HG03175 (cell line): ENCODE data around the gene FLAD1.

Source experiments
- ATAC-seq: cut with Tn5 transposase; IDR thresholded peaks from one replicate; pipeline ENCODE4 v1.9.1; 2021; ENCODE audit warnings: mild to moderate bottlenecking, moderate library complexity; ENCODE audit not compliant: unreplicated experiment

The FLAD1 gene

DNA sequence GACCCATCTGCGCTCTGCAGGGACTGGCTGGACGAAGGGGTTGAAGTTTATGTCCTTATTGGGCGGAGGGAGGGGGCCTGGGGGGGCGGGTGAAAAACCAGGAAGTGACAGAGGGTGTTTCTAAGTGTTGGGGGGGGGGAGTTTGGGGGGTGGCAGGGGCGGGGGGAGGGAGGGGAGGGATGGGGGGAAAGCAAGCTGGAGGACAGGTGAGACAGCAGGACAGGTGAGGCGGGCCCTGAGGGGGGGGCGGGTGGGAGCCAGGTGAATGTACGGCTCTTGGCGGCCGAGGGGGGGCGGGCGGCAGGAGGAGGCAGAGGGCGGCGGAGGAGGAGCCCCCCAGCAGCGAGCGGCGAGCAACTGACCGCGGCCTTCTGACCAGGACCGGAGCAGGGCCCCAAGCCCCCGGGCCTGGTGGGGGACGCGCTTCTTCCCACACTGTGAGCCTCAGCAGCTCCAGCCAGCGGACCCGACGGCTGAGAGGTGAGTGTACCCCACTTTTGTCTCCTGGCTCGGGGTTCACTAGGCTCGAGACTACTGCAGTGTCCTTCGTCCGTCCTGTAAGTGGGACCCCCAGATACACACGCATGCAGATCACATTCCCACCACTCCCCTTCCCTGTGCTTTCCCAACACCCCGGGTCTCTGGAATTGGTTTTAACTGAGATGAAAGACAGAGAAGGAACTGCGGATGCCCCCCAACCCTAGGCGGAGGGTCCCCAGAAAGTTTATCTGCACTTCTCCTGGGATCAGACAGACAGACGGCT lies 19.5 kb downstream of the FLAD1 start, which contains the start of gene ZBTB7B:
ZBTB7B (plus strand) TSS at position 339 of the 763 bp plus-strand sequence. CDS start 11,859 bp downstream, outside the sequence.
- ATAC-seq, result peak; percentile 6

DNA sequence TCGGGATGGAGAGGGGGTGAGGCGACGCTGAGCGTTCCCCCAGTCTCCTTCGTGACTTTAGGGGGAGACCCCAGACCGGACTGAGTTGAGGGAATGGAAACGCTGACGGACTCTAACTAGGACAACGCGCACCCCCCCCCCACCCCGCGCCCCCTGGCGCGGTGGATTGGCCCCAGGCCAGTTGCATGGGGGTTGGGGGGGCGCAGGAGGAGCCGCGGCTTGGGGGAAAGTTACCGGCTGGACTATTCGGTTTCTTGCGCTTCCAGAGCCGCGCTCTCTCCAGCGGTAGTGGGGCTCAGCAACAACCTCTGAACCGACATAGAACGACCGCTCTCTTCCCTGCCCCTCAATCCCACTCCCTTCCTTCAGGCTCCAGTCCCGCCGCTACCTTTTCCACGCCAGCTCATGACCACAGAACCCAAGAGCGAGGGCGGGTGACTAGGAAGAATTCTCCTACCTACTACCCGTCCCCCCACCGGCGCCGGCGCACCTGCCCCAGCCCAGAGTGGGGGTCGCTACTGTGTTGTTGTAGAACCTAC lies 20.2 kb downstream of the FLAD1 start:
- no peak for ATAC-seq

DNA sequence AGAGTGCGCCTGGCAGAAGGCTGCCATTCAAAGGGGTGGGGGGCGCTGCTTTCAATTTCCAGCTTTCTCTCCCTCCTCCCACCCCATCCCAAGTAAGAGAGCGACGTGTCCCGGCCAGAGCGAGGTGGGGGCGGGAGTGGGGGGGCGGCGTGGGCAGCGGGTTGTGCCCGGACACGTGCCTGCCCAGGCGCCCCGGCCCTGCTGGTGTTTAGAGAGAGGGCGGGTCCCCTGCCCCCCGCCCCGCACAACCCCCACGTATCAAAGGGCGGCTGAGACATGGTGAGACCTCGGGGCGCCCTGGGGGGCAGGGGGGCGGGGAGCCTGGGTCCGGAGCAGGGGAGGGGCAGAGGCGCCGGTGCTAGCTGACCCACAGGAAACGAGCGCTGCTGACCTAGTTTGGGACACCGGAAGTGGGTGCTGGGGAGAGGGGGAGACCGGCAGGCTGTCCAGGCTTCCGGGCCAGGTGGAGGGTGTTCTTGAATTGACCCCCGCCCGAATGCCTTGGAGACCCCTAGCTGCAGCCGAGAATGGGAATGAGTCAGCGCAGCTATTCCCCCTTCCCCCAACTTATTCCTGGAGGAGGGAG lies 20.7 kb downstream of the FLAD1 start:
- ATAC-seq, result no peak

DNA sequence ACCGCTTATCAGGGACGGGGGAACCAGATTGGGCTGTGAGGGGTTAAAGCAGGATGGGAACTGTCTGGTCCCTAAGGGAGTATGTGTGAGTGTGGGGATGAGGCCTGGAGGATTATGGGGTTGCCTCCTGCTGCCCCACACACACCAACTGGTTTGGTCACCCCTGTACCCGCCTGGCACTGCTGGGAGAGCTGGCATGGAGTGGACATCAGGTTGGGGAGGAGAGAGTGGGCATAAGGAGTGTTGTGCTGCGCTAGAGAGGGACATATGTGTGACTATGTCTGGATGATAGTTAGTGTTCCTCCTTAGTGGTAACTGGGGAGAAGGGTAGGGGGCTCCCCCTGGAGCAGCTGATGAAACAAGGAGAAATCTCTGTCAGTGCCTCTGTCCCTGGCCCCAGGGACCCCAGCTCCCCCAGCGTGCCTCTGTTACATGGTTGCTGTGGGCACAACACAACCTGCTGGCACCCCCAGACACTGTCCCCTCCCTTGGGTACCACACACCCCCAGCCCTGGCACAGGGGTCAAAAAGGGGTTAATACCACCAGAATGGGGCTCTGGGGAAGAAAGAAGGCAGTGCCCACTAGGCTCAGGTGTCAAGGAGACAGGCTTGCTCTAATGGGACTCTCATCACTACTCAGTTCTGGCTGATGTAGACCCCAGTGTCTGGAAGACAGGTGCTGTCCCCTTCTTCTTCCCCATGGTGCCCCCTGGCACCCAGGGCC lies 21.4 kb downstream of the FLAD1 start:
- no peak for ATAC-seq

GRCh38 chr1:155005076-155006011 lies 22.2 kb downstream of the FLAD1 start:
- no peak for ATAC-seq

DNA sequence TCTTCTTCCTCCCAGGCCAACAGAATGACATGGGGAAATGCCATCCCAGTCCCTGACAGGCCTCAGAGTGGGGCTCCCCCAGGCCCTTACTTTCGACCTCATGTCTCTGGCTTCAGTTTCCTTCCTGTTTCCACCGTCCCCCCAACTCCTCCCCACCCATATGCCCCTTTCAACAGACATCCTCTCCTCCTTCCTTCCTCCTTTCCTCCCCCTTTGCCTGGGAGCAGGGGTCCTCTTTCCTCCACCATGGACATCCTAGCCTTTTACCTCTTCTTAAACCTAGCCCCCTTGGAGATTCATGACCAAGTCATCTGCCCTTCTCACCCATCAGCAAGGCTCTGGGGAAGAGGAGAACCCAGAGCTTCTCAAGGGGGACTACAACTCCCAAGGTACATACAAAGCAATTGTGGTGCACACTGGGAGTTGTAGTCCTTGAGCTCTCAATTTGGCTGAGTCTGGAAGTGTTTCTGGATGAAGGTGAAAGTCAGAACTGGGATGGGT lies 23.5 kb downstream of the FLAD1 start:
- no peak for ATAC-seq

GRCh38 chr1:155007251-155007828 lies 24.2 kb downstream of the FLAD1 start:
- no peak for ATAC-seq

- ATAC-seq, result no peak
These were observed 25.1 kb downstream of the FLAD1 start for GRCh38 chr1:155008015-155008941.

GRCh38 chr1:155009221-155009711 lies 26.1 kb downstream of the FLAD1 start:
- no peak for ATAC-seq

DNA sequence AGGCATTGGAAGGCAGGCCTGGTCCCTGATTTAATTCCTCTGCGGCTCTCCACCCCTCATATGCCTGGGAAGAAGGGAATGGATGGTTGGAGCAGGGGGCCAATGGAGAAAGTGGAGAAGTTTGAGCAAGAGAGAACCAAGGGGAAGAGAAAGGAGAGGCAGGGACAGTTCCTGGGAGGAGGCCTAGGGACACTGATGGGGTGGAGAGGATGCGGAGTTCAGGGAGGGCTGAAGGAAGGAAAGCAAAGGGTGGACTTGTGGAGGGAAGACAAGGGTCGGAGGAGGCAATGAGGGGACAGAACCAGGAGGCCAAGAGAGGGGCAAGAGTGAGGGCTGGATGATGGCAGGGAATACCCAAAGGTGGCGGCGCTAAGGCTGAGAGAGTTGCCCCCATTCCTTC lies 26.6 kb downstream of the FLAD1 start:
- ATAC-seq, result no peak

GRCh38 chr1:155010211-155010918 lies 27.2 kb downstream of the FLAD1 start:
- ATAC-seq, result no peak

DNA sequence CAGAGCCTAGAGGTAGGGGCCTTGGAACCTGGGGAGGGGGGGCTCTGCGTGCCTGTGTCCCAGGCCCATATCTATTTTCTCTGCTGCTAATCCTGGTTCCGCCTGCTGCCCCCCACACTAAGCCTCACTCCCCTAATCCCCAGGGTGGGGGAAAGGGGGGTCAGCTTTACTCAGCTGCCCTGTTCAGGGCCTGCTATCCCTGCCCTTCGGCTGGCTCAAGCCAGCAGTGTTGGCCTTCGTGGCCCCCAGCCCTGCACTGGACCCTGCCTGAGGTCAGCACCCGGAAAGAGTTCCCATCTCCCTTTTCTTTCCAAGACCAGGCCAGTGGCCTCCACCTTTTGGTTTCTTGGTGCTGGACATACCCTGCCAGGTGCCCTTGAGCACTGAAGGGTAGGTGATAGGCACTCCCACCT lies 27.9 kb downstream of the FLAD1 start:
- ATAC-seq, result no peak

DNA sequence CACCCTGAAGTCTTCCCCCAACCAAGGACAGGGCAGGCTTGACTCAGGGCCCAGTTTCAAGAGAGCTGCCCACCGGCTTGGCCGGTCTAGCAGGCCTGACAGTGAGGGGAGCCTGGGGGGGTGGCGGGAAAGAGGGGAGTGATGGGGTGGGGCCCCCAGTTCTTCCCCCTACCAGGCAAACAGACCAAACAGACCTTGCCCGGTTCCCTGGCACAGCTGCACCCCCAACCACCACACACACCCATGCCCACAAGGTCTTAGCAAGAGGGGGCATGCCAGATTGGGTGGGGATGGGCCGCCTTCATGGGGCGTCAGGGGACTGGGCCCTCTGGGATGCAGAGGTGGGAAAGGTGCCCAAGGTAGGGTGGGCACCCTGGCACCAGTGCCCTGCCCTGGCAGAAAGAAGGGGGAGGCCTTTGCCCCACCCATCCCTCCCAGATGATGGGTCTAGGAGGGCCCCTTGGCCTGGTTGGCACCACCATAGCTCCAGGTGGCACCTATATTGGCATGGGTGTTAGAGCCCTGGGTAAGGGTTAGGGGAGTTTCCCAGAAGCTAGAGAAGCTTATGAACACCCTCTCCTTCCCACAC lies 28.4 kb downstream of the FLAD1 start:
- ATAC-seq, result no peak

GRCh38 chr1:155012026-155012546 lies 28.9 kb downstream of the FLAD1 start:
- no peak for ATAC-seq

DNA sequence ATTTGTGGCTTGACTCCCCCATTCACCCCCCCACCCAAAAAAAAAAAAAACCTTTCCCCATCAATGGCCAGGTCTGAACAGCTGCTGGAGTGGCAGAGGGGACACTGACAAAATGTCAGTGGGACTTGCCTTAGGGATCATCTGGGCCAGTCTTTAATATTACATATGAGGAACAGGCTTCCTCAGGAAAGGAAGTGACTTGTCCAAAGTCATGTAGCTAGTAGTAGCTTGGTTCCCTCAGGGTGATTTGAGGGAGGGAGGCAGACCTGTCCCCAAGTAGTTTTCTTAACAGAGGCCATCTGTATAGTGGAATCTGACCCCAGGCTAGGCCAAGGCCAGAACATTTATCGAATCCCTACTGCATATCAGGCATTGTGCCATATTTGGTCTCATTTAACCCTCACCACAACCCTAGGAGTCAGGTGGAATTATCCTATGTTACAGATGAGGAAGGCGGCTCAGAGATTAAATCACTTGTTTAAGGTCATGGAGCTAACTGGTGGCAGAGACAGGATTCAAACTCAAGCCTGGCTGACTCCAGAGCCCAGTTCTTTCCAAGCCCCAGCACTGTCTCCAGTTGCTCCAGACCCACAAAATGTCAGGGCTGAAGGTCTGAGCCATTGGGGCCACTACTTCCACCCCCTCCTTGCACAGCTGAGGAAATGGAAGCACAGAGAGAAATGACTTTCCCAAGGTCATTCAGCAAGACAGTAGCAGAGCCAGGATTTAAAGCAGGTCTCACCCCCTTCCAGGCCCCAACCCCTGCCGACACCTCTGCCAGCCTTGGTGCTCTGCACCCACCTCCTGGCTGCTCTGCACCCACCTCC lies 29.8 kb downstream of the FLAD1 start:
- ATAC-seq, result no peak

DNA sequence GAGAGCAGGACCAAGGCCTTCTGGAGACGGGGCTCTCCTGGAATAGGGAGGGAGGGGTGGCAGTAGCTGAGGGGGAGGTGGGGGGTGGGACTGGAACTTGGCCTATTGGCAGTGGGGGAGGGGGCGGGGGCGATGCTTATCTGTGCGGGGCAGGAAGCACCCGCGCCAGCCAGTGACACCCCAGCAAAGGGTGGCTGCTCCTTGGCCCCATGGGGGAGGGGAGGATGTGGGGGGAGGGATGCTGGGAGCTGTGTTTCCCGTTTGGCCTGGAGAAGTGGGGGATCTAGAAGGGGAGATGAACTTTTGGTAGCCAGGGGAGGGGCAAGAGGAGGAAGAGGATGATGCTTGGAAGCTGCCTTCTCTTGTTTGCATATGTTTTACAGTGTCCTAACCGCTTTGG lies 30.5 kb downstream of the FLAD1 start:
- no peak for ATAC-seq
